Trophoblast cell (in vitro differentiated cells and primary cell): ENCODE results near the gene MUC6.

ENCODE experiments used
- DNase-seq, 2 donors: peaks; one replicate each; pipeline ENCODE4 v3.0.0-alpha.2; 2016
- H2AFZ ChIP-seq: 2 replicates; pipeline ENCODE4 v1.6.1; 2013; ENCODE audit warnings: low read length, moderate library complexity, mild to moderate bottlenecking; ENCODE audit not compliant: insufficient read depth, poor library complexity
- H2AK5ac ChIP-seq: 2 replicates; pipeline ENCODE4 v1.6.1; 2013; ENCODE audit warnings: mild to moderate bottlenecking, low read length
- H2BK120ac ChIP-seq: 2 replicates; pipeline ENCODE4 v1.6.1; 2013; ENCODE audit warnings: low read length, mild to moderate bottlenecking, moderate library complexity; ENCODE audit not compliant: insufficient read depth, poor library complexity
- H2BK12ac ChIP-seq: 2 replicates; pipeline ENCODE4 v1.6.1; 2013; ENCODE audit warnings: mild to moderate bottlenecking, low read length, moderate library complexity
- H2BK5ac ChIP-seq: 2 replicates; pipeline ENCODE4 v1.6.1; 2013; ENCODE audit warnings: low read length, low read depth, moderate library complexity, mild to moderate bottlenecking; ENCODE audit not compliant: poor library complexity
- H3K14ac ChIP-seq: 2 replicates; pipeline ENCODE4 v1.6.1; 2013; ENCODE audit warnings: mild to moderate bottlenecking, low read length
- H3K18ac ChIP-seq: 2 replicates; pipeline ENCODE4 v1.6.1; 2013; ENCODE audit warnings: mild to moderate bottlenecking, low read length
- H3K23ac ChIP-seq: 2 replicates; pipeline ENCODE4 v1.6.1; 2013; ENCODE audit warnings: low read length
- H3K27ac ChIP-seq: 2 replicates; pipeline ENCODE4 v1.5.1; 2013; ENCODE audit warnings: low read depth, mild to moderate bottlenecking, inconsistent platforms, low read length, moderate library complexity
- H3K27me3 ChIP-seq: 2 replicates; pipeline ENCODE4 v1.6.1; 2013; ENCODE audit warnings: inconsistent platforms, mild to moderate bottlenecking, low read length, moderate library complexity; ENCODE audit not compliant: insufficient read depth
- H3K36me3 ChIP-seq, 2 experiments: 1 replicate in 1 of 2; 2 replicates in 1 of 2; pipeline ENCODE4 v1.6.1; 2013; ENCODE audit warnings: low read length in 2 of 2, mild to moderate bottlenecking in 2 of 2, moderate library complexity in 1 of 2; ENCODE audit not compliant: insufficient read depth in 2 of 2, control insufficient read depth in 1 of 2
- H3K4ac ChIP-seq: 2 replicates; pipeline ENCODE4 v1.6.1; 2013; ENCODE audit warnings: low read depth, mild to moderate bottlenecking, low read length, moderate library complexity
- H3K4me1 ChIP-seq, 2 experiments: 1 replicate in 1 of 2; 2 replicates in 1 of 2; pipeline ENCODE4 v1.6.1; 2013; ENCODE audit warnings: low read length in 2 of 2, mild to moderate bottlenecking in 2 of 2, moderate library complexity in 1 of 2; ENCODE audit not compliant: insufficient read depth in 2 of 2, control insufficient read depth in 1 of 2
- H3K4me2 ChIP-seq: 2 replicates; pipeline ENCODE4 v1.6.1; 2013; ENCODE audit warnings: inconsistent platforms, mild to moderate bottlenecking, low read length, moderate library complexity
- H3K4me3 ChIP-seq: 2 replicates; pipeline ENCODE4 v1.5.1; 2013; ENCODE audit warnings: mild to moderate bottlenecking, low read depth, low read length, inconsistent platforms
- H3K79me1 ChIP-seq: one replicate; pipeline ENCODE4 v1.6.1; 2013; ENCODE audit warnings: low read length
- H3K79me2 ChIP-seq: 2 replicates; pipeline ENCODE4 v1.6.1; 2013; ENCODE audit warnings: low read length, mild to moderate bottlenecking; ENCODE audit not compliant: control insufficient read depth, insufficient read depth, poor library complexity
- H3K9ac ChIP-seq: 2 replicates; pipeline ENCODE4 v1.6.1; 2013; ENCODE audit warnings: mild to moderate bottlenecking, low read length
- H3K9me3 ChIP-seq: 2 replicates; pipeline ENCODE4 v1.6.1; 2013; ENCODE audit warnings: low read depth, mild to moderate bottlenecking, control low read depth, inconsistent platforms, low read length; ENCODE audit not compliant: insufficient read depth
- H4K12ac ChIP-seq: 2 replicates; pipeline ENCODE4 v1.6.1; 2013; ENCODE audit warnings: low read depth, mild to moderate bottlenecking, low read length, moderate library complexity
- H4K8ac ChIP-seq: 2 replicates; pipeline ENCODE4 v1.6.1; 2013; ENCODE audit warnings: low read depth, mild to moderate bottlenecking, low read length, moderate library complexity
- H4K91ac ChIP-seq: one replicate; pipeline ENCODE4 v1.6.1; 2013; ENCODE audit warnings: low read depth, mild to moderate bottlenecking, low read length, moderate library complexity
- WGBS: extraction: QIAGEN DNeasy Blood & Tissue Kit; methylation state at CpG from one replicate; pipeline ENCODE4 v1.1.7; 2013; ENCODE audit warnings: missing lambda C conversion rate; ENCODE audit not compliant: insufficient read length, insufficient coverage; ENCODE audit errors: extremely low coverage; 5-methylcytosine and 5-hydroxymethylcytosine counted together

Gene MUC6

GRCh38 chr11:1049071-1049405, 12.5 kb upstream of the MUC6 start:
- no peaks in the 10 kb centered on the region for H3K79me2 ChIP-seq
- no peak overlapping the region for H3K18ac ChIP-seq
- H2BK5ac ChIP-seq, result no peak overlapping the region
- no peak overlapping the region for H3K4me2 ChIP-seq
- no peak overlapping the region for H3K4ac ChIP-seq
- no peak for DNase-seq
- H3K9me3 ChIP-seq, result peaks cover 2% of the 10 kb centered on the region
- H3K23ac ChIP-seq, result no peak overlapping the region
- H3K27ac ChIP-seq, result no peak overlapping the region
- H3K4me1 ChIP-seq, result peaks cover 2 to 3% of the 10 kb centered on the region in 2 experiments
- peak overlapping the region; percentile 20 for H3K4me3 ChIP-seq
- H4K12ac ChIP-seq, result no peak overlapping the region
- no peak overlapping the region for H2BK12ac ChIP-seq
- no peak overlapping the region for H4K91ac ChIP-seq
- H3K36me3 ChIP-seq, result no peaks in the 10 kb centered on the region
- no peak overlapping the region for H4K8ac ChIP-seq
- no peak overlapping the region for H2AK5ac ChIP-seq
- H3K14ac ChIP-seq, result no peak overlapping the region
- no CpG with 5 or more reads among the region's 6 CpGs for WGBS
- no peak overlapping the region for H3K9ac ChIP-seq
- no peak overlapping the region for H2BK120ac ChIP-seq
- H3K79me1 ChIP-seq, result no peaks in the 10 kb centered on the region
- no peaks in the 10 kb centered on the region for H3K27me3 ChIP-seq
- no peak overlapping the region for H2AFZ ChIP-seq

- Histone ChIP-seq H3K27me3 (no peaks in the 10 kb centered on the region), H4K91ac (no peak overlapping the region), H2BK12ac (no peak overlapping the region), H3K79me1 (no peaks in the 10 kb centered on the region), H3K9ac (no peak overlapping the region), H2BK120ac (no peak overlapping the region), H3K79me2 (no peaks in the 10 kb centered on the region), H2AFZ (no peak overlapping the region), H3K9me3 (peaks cover 2% of the 10 kb centered on the region), H3K4me2 (no peak overlapping the region), H3K36me3 (no peaks in the 10 kb centered on the region), H3K23ac (no peak overlapping the region), H3K18ac (no peak overlapping the region), H4K8ac (no peak overlapping the region), H4K12ac (no peak overlapping the region), H3K14ac (no peak overlapping the region), H3K4ac (no peak overlapping the region), H3K4me1 (peaks cover 2 to 3% of the 10 kb centered on the region in 2 experiments), H3K4me3 (peak overlapping the region; percentile 20), H3K27ac (no peak overlapping the region), H2BK5ac (no peak overlapping the region), H2AK5ac (no peak overlapping the region)
- WGBS, result no CpG with 5 or more reads among the region's 25 CpGs
- no peak for DNase-seq
These were observed 12.0 kb upstream of the MUC6 start for GRCh38 chr11:1048375-1049070.

GRCh38 chr11:1047595-1048156, 11.2 kb upstream of the MUC6 start:
- Histone ChIP-seq H4K91ac (no peak overlapping the region), H3K14ac (no peak overlapping the region), H3K18ac (no peak overlapping the region), H3K4ac (no peak overlapping the region), H2BK5ac (no peak overlapping the region), H3K4me2 (no peak overlapping the region), H4K8ac (no peak overlapping the region), H2BK12ac (no peak overlapping the region), H3K9ac (no peak overlapping the region), H4K12ac (no peak overlapping the region), H2AFZ (no peak overlapping the region), H2AK5ac (no peak overlapping the region), H3K79me1 (no peaks in the 10 kb centered on the region), H3K27me3 (no peaks in the 10 kb centered on the region), H3K27ac (no peak overlapping the region), H3K9me3 (no peaks in the 10 kb centered on the region), H3K36me3 (no peaks in the 10 kb centered on the region), H2BK120ac (no peak overlapping the region), H3K4me1 (peaks cover 2 to 3% of the 10 kb centered on the region in 2 experiments), H3K79me2 (no peaks in the 10 kb centered on the region), H3K23ac (no peak overlapping the region), H3K4me3 (no peak overlapping the region)
- WGBS, result no CpG with 5 or more reads among the region's 22 CpGs
- no peak for DNase-seq

- no peak overlapping the region for H3K23ac ChIP-seq
- peaks cover 2 to 3% of the 10 kb centered on the region in 2 experiments for H3K4me1 ChIP-seq
- H2AFZ ChIP-seq, result no peak overlapping the region
- no peaks in the 10 kb centered on the region for H3K79me2 ChIP-seq
- H4K91ac ChIP-seq, result no peak overlapping the region
- no peaks in the 10 kb centered on the region for H3K9me3 ChIP-seq
- no peak overlapping the region for H3K18ac ChIP-seq
- H2BK120ac ChIP-seq, result no peak overlapping the region
- H2BK12ac ChIP-seq, result no peak overlapping the region
- no peak overlapping the region for H3K9ac ChIP-seq
- no CpG with 5 or more reads among the region's 6 CpGs for WGBS
- no peak overlapping the region for H4K12ac ChIP-seq
- no peak overlapping the region for H2AK5ac ChIP-seq
- no peak overlapping the region for H3K4me2 ChIP-seq
- DNase-seq, result no peak
- no peaks in the 10 kb centered on the region for H3K79me1 ChIP-seq
- H3K4ac ChIP-seq, result no peak overlapping the region
- H4K8ac ChIP-seq, result no peak overlapping the region
- H3K27me3 ChIP-seq, result no peaks in the 10 kb centered on the region
- H3K36me3 ChIP-seq, result no peaks in the 10 kb centered on the region
- H3K4me3 ChIP-seq, result no peak overlapping the region
- no peak overlapping the region for H3K14ac ChIP-seq
- no peak overlapping the region for H3K27ac ChIP-seq
- no peak overlapping the region for H2BK5ac ChIP-seq
These were observed 7.6 kb upstream of the MUC6 start for GRCh38 chr11:1044160-1044559.
